HG02798 (cell line): ENCODE data around the gene LCE2B.

Source experiments
- ATAC-seq: cut with Tn5 transposase; IDR thresholded peaks from one replicate; pipeline ENCODE4 v1.9.1; 2021; ENCODE audit warnings: mild to moderate bottlenecking; ENCODE audit not compliant: unreplicated experiment, poor library complexity

LCE2B gene

GRCh38 chr1:152725261-152725660 is 39.3 kb downstream of the LCE2B start:
- ATAC-seq = no peak

DNA sequence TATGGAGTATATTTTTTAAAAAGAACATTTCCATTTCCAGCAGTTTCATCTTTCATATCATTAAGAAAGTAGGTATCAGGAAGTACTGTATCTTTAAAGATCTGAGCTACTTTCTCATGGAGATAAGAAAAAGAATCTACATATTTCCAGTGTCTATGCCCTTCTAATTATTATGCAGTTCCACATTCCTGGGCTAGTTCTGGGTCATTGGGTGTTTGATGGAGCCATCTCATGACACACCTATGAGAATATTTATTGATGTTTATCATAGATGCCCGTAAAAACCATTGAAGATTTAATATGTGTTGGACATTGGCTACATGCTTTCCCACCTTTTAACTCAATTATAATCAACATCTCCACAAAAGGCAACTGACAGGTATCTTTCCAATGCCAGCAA is 43.1 kb downstream of the LCE2B start:
- no peak for ATAC-seq

DNA sequence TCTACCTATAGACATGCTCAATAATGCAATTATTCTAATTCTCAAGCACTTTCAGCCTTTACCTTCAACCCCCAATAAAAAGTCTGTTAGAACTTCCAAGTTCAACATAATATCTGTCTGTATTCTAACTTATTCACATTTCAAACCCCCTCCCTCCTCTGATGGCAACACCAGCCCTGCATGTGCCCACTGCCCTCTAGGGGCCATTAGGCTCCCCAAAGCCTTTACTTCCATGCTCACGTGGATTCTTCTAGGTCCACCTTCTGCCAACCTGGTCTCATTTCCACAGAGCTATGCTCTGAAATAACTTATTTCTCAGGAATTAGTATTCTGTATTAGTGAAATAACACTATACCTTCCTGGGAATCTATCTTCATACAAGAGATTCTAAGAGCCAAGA is 49.7 kb downstream of the LCE2B start:
- no peak for ATAC-seq
